HCT116 (cell line): ENCODE measurements around the gene ZBED3. TPM values are rescaled to one million over a fixed set of nuclear protein-coding genes. Genes with fewer than 3 reads are reported as not detected.

Experiments used
- ATAC-seq: fragments of 200-7000 bp; cut with Tn5 transposase; 2 replicates; pipeline ENCODE4 v1.9.1; 2020; ENCODE audit warnings: mild to moderate bottlenecking, moderate library complexity
- BruUV-seq: library from RNA; stranded (reverse); fragments of 400-500 nt; replicated peaks from 2 replicates; lab custom pipeline; 2021; lab: Mats Ljungman, UMichigan
- CTCF ChIA-PET: fragments of 300-600 bp; sonication (Branson Sonifier 250); formaldehyde crosslinking; loops from one replicate; lab custom pipeline; 2021; ENCODE audit warnings: antibody characterized with exemption; lab: Charles Lee
- POLR2A ChIA-PET: fragments of 300-600, 350-600 bp; sonication (Branson Sonifier 250); formaldehyde crosslinking; loops from one replicate; lab custom pipeline; 2021; ENCODE audit warnings: antibody characterized with exemption; lab: Charles Lee
- RAD21 ChIA-PET, 2 experiments: fragments of 300-600 bp; sonication (Branson Sonifier 250); formaldehyde crosslinking; loops; one replicate each; lab custom pipeline; 2023; ENCODE audit warnings: low total read pairs in 2 of 2; ENCODE audit not compliant: uncharacterized antibody in 2 of 2, unreplicated experiment in 2 of 2, low non-redundant PET in 1 of 2; lab: Charles Lee
- DNase-seq: peaks from one replicate; pipeline ENCODE4 v3.0.0-alpha.2; 2010; ENCODE audit warnings: low read depth, low spot score
- H2AFZ ChIP-seq: fragments of 200-600 bp; shearing (Covaris generic), sonication (generic); 2 replicates; pipeline ENCODE4 v1.6.1; 2017; ENCODE audit warnings: low read depth, mixed run types, mixed read lengths, antibody characterized with exemption, low read length; ENCODE audit not compliant: poor library complexity, severe bottlenecking
- H3K27ac ChIP-seq: 2 replicates; pipeline ENCODE4 v1.5.1; 2012; ENCODE audit warnings: low read depth, low read length
- H3K27me3 ChIP-seq: fragments of 200-600 bp; sonication (generic); 2 replicates; pipeline ENCODE4 v1.6.1; 2016; ENCODE audit warnings: mixed run types, low read length, mixed read lengths; ENCODE audit not compliant: insufficient read depth
- H3K36me3 ChIP-seq, 2 experiments: fragments of 200-500 bp in 1 of 2; fragments of 200-600 bp in 1 of 2; sonication (Bioruptor generic) in 1 of 2; sonication (generic) in 1 of 2; 2 replicates each; pipeline versions ENCODE4 v1.5.1 to v1.6.1; 2014 to 2016; ENCODE audit warnings: low read length in 2 of 2, inconsistent platforms in 1 of 2, mixed read lengths in 1 of 2, mixed run types in 1 of 2; ENCODE audit not compliant: insufficient read depth in 2 of 2, control insufficient read depth in 1 of 2
- H3K4me1 ChIP-seq, 2 experiments: fragments of 200-600 bp in 1 of 2; sonication (generic) in 1 of 2; 2 replicates each; pipeline versions ENCODE4 v1.5.1 to v1.6.1; 2012 to 2017; ENCODE audit warnings: low read length in 2 of 2, inconsistent platforms in 1 of 2, mild to moderate bottlenecking in 1 of 2, mixed read lengths in 1 of 2, mixed run types in 1 of 2, moderate library complexity in 1 of 2; ENCODE audit not compliant: insufficient read depth in 2 of 2, control insufficient read depth in 1 of 2
- H3K4me2 ChIP-seq: fragments of 200-600 bp; sonication (generic); 2 replicates; pipeline ENCODE4 v1.6.1; 2017; ENCODE audit warnings: mixed run types, low read length, mixed read lengths
- H3K4me3 ChIP-seq, 2 experiments: fragments of 200-600 bp in 1 of 2; sonication (generic) in 1 of 2; replicated peaks in 1 of 2; 2 replicates each; pipeline ENCODE4 v1.5.1; 2011 to 2016; ENCODE audit warnings: low read length in 2 of 2, control low read depth in 1 of 2, low read depth in 1 of 2, mild to moderate bottlenecking in 1 of 2, mixed read lengths in 1 of 2, mixed run types in 1 of 2
- H3K79me2 ChIP-seq: fragments of 200-600 bp; sonication (generic); 2 replicates; pipeline ENCODE4 v1.6.1; 2017; ENCODE audit warnings: mild to moderate bottlenecking, mixed run types, low read length, moderate library complexity, mixed read lengths; ENCODE audit not compliant: insufficient read depth
- H3K9ac ChIP-seq: fragments of 200-600 bp; sonication (generic); 2 replicates; pipeline ENCODE4 v1.6.1; 2016; ENCODE audit warnings: low read length, mixed read lengths
- H3K9me2 ChIP-seq: fragments of 200-600 bp; sonication (generic), shearing (Covaris generic); 2 replicates; pipeline ENCODE4 v1.6.1; 2017; ENCODE audit warnings: mixed run types, mild to moderate bottlenecking, moderate library complexity; ENCODE audit not compliant: insufficient read depth
- H3K9me3 ChIP-seq, 2 experiments: fragments of 200-500 bp in 1 of 2; fragments of 200-600 bp in 1 of 2; sonication (Bioruptor generic) in 1 of 2; sonication (generic) in 1 of 2; 2 replicates each; pipeline ENCODE4 v1.6.1; 2014 to 2017; ENCODE audit warnings: low read length in 2 of 2, mixed read lengths in 2 of 2, inconsistent platforms in 1 of 2, low read depth in 1 of 2, mild to moderate bottlenecking in 1 of 2, mixed run types in 1 of 2, moderate library complexity in 1 of 2; ENCODE audit not compliant: control insufficient read depth in 1 of 2, insufficient read depth in 1 of 2
- H4K20me1 ChIP-seq: fragments of 200-600 bp; sonication (generic), shearing (Covaris generic); 2 replicates; pipeline ENCODE4 v1.6.1; 2017; ENCODE audit warnings: mixed run types, mild to moderate bottlenecking, moderate library complexity; ENCODE audit not compliant: insufficient read depth
- CBX3 ChIP-seq: IDR thresholded peaks from 2 replicates; pipeline ENCODE4 v1.6.1; 2012; ENCODE audit warnings: low read depth
- SRF ChIP-seq: IDR thresholded peaks from 2 replicates; pipeline ENCODE4 v1.6.1; 2012; ENCODE audit warnings: low read depth
- intact Hi-C: fragments of 100-400 bp; cut with micrococcal nuclease; formaldehyde crosslinking; loops from 2 replicates; pipeline ENCODE4 v1.10.0; 2022
- total RNA-seq: library from RNA; stranded (reverse); gene quantifications from one replicate; pipeline ENCODE4 v1.2.1, GENCODE V29; 2021; ENCODE audit not compliant: unreplicated experiment
- TF ChIP-seq, protein P1 (sequence below): IDR thresholded peaks from 2 replicates; pipeline ENCODE4 v1.6.1; 2012; ENCODE audit warnings: low read depth

Gene ZBED3
- total RNA-seq, 1 experiment from 2014 or later: 12.7 TPM

DNA sequence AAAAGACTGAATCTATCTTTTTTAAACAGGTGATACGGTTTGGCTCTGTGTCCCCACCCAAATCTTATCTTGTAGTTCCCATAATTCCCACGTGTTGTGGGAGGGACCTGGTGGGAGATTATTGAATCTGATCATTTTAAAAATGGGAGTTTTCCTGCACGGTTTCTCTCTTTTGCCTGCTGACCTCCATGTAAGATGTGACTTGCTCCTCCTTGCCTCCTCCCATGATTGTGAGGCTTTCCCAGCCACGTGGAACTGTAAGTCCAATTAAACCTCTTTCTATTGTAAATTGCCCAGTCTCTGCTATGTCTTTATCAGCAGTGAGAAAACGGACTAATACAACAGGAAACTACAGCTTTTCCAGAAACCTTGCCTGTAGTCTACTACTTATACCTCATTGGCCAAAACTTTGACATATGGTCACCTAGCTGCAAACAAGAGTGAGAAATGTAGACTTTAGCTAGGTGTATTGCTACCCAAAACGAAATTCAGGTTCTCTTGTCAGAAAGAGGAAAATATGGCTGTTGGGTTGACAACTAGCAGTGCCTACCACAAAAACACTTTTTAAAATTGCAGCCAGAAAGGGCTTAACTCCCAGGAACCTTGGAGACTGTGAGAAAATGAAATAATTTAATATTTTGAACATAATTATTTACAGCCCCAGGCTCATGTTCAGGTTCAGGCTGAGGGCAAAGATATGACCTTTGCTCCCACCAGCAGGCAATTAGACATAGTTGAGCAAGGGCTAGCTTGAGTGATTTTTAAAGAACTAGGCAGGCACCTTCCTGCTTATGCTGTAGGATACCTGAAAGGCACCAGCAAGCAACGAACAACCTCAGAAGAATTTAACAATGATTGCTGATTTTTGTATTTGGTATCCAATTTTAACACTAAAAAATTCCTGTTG is 64.3 kb downstream of the ZBED3 start:
- Histone ChIP-seq H3K9ac (no peak overlapping the region), H3K4me1 (no peaks in the 10 kb centered on the region), H3K79me2 (no peaks in the 10 kb centered on the region), H3K27ac (no peak overlapping the region), H3K36me3 (no peaks in the 10 kb centered on the region), H3K4me2 (no peak overlapping the region), H3K27me3 (no peaks in the 10 kb centered on the region), H3K9me3 (no peaks in the 10 kb centered on the region), H4K20me1 (no peaks in the 10 kb centered on the region), H3K9me2 (no peaks in the 10 kb centered on the region), H2AFZ (no peak overlapping the region), H3K4me3 (no peak overlapping the region)
- no TSS peak for BruUV-seq
- ATAC-seq (no peak), DNase-seq (no peak)
- RAD21 ChIA-PET: no interaction called here
- TF ChIP-seq SRF: no peak
- no peak for TF ChIP-seq CBX3
- TF ChIP-seq, protein P1, sequence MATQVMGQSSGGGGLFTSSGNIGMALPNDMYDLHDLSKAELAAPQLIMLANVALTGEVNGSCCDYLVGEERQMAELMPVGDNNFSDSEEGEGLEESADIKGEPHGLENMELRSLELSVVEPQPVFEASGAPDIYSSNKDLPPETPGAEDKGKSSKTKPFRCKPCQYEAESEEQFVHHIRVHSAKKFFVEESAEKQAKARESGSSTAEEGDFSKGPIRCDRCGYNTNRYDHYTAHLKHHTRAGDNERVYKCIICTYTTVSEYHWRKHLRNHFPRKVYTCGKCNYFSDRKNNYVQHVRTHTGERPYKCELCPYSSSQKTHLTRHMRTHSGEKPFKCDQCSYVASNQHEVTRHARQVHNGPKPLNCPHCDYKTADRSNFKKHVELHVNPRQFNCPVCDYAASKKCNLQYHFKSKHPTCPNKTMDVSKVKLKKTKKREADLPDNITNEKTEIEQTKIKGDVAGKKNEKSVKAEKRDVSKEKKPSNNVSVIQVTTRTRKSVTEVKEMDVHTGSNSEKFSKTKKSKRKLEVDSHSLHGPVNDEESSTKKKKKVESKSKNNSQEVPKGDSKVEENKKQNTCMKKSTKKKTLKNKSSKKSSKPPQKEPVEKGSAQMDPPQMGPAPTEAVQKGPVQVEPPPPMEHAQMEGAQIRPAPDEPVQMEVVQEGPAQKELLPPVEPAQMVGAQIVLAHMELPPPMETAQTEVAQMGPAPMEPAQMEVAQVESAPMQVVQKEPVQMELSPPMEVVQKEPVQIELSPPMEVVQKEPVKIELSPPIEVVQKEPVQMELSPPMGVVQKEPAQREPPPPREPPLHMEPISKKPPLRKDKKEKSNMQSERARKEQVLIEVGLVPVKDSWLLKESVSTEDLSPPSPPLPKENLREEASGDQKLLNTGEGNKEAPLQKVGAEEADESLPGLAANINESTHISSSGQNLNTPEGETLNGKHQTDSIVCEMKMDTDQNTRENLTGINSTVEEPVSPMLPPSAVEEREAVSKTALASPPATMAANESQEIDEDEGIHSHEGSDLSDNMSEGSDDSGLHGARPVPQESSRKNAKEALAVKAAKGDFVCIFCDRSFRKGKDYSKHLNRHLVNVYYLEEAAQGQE: no peak
- CTCF ChIA-PET: no interaction called here
- intact Hi-C loops: no loop called here
- POLR2A ChIA-PET: no interaction called here

Other genes starting within 250 kb of the ZBED3 start
- not detected for gene S100Z, start 237.3 kb downstream of the ZBED3 start, total RNA-seq
- gene CRHBP, start 134.2 kb downstream of the ZBED3 start, total RNA-seq: not detected
- gene AGGF1, start 56.9 kb downstream of the ZBED3 start, total RNA-seq: 22.2 TPM
- 0.17 TPM for gene PDE8B, start 123.4 kb upstream of the ZBED3 start, total RNA-seq